ENCODE results near the gene MSN.

MSN gene

DNA sequence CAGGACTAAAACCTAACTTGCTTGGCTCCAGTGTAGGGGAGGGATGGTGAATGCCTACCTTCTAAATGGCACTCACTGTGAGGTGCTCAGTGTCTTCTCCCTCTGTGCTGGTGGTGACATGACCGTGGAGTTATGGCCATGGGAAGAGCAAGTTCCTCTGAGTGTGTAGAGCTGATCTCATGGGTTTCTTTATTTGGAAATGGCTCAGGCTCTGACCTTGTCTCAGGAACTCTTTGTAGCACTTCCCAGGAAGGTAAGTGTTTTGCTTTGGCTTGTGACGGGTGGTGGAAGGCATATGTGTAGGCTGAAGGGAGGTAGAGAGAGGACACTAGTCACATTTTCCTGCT lies 6.4 kb downstream of the MSN start:
- no peak for DNase-seq (ENCODE audit: low read depth, low spot score)

DNA sequence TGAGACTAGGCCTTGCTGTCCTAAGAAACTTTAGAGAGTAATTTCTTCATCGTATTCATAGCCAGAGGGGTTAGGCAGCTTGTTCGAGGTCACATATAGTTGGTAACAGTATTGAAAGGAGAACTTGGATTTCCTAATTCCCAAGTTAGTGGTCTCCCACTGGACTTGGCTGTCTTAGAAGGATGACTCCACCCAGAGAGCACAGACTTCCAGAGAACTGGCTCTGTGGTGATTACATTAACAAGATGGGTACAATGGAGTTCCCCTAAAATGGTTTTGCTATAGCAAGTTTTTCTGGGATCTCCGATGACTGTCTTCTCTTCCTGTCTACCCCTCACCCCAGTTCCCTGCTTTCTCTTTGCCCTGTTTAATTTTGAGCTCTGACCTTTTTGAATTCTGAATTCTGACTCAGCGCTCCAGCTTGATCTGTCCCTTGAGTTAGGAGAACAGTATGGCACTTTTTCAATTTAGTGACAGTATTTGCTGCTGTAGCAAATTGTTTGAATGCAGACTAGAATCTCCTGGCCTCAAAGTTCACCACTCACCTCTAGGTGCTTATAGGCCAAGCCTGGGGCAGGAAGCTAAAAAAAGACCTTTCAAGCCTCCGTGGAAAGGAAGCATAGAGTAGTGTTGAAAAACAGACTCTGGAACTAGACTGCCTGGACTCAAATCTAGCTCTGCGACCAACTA lies 6.9 kb downstream of the MSN start:
- no peak for DNase-seq (ENCODE audit: low read depth, low spot score)

DNA sequence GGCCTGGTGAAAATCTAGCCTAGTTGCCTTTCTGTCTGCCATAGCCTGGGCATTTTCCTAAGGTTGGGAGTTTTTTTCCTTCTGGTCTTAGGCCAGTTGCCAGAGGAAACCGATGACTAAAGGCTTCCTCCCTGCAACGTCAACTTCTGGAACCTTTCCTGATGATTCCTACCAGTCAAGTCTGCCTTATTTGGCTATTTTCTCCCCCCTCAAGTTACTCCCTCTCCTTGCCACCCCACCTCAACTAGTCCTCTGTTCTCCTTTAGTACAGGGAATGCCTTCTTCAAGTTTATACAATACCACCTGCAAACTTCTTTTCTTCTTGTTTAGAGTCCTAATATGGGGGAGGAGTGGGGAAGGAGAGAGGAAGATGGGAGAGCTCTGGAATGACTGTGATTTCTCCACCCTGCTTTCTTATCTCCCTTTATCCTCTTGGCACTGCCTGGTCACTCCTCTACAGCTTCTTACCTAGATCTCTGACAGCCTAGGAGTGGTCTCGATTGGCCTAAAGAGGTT lies 10.6 kb downstream of the MSN start:
- DNase-seq (ENCODE audit: low read depth, low spot score): no peak

DNA sequence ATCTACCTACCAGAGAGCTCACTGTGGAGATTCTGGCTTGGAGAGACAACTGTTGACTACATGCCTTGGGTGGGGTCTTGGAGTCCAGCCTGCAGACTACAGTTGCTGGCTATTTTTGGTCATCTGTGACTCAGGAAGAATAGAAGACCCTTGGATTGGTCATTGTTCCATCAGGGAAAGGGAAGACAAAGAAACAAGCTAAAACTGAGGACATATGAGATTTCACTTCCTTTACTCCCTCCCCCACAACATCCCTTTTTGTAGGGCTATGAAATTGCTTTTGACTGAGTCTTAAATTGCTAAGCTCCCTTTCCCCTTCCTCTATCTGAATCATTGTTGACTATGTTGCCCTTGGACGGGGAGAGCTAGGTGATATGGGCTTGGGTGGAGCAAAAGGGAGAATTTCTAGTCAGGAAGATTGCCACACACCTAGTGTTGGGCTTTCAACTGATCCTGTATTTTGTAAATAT lies 11.7 kb downstream of the MSN start:
- DNase-seq (ENCODE audit: low read depth, low spot score): no peak

DNA sequence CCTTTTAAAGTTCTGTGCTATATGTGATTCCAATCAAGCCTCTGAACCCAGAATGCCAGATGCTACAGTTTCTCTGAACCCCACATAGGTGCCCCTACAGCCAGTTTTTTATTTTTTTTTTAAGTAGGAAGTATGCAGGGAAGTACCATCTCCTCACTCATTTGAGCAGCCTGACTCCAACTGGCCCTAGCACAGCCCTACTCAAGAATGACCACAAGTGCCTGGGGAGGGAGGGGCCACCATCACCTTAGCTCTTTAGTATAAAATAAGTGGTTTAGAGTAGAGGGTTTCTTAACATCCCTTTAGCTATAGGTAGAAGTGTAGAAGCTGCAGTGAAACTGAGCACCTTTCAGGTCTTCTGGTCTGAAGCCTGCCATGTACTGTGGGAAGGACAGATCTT lies 14.4 kb downstream of the MSN start:
- no peak for DNase-seq (ENCODE audit: low read depth, low spot score)

DNA sequence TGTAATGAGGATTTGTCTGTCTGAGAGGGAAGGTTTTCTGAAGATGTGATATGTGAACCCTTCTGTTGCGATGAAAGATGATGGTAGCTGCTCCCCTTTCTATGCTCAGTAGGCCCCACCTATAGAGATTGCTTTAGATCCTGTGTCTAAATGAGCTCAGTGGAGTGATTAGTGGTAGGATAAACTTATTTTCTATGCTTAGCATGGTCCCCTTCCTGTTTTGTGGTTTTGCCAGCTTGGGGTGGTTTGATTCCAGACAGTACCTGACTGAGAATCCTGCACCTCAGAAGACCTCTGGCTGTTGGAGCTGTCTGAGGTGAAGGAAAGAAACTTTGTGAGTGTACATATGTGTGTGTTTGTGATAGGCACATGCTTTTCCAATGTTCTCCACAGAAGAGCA lies 17.7 kb downstream of the MSN start:
- no peak for DNase-seq (ENCODE audit: low read depth, low spot score)

DNA sequence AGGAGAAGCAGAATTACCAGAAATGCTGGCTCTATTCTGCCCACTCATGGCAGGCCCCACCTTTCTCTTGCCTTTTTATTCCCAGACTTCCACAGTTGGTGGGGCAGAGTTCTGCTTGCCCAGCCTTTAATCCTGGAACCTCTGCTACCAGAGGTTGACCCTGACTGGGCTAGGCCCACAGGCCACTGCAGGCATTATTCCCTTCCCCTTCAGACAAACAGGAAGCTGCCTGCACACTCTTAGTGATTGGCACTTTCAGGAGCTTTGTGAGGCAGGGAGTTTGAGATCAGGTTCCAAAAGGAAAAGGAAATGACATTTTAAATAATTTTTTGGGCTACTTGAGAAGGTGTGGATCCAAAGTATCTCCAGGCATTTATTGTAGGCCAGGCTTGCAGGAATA lies 18.8 kb downstream of the MSN start:
- DNase-seq (ENCODE audit: low read depth, low spot score): no peak

DNA sequence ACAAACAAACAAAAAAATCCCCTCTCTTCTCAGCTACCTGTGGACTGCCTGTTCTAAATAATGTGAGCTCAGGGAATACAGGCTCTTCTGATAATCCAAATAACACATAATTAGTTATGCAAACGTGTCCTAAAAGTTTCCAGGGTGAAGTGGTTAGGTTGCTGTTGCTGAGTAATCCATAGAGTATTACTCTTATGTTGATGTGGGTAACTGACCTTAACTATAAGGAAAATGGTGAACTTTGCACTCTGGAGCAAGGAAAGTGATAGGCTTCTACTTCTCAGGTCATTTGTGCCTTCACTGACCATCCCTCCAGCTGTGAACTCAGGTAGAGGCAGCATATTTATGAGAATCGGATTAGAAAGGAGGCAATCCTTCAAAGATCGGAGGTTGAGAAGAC lies 19.9 kb downstream of the MSN start:
- DNase-seq (ENCODE audit: low read depth, low spot score): no peak

DNA sequence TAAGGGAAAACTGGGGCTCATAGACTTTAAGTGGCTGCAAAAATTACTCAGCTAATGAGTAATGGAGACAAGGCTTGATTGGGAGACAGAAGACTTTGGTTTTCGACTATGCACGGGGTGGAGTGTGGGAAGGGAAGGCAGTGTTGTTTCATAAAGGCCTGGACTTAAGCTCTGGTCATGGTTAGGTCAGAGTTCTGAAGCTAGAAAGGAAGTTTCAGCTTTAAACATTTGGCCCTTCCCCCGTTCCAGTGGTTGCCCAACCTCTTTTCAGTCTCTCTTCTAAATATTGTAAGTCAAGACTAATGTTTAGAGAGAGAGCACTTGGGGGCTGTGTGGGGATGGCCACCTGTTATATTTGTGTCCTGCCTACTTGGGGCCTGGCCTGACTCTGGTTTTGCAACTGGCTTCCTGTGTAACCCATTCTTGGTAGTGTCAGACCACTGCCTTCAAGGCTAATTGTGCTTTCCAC lies 21.0 kb downstream of the MSN start:
- no peak for DNase-seq (ENCODE audit: low read depth, low spot score)

DNA sequence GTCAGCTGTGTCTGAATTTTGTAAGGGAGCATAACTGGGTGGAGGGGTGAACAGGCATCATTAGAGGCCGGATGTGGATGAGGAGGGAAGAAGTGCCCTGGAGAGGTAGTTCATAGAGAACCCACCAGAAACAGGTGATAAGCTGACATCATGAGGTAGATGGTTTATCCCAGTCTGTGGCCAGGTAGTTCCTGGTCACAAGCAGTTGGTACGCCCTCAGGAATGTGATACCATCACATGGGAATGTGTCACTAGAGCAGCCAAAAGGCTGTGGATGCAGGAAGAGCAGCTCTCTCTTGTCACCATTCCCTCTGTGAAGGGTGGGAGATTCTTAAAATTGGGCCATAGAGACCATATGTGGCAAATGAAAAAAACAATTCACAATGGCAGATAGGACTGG lies 21.9 kb downstream of the MSN start:
- DNase-seq (ENCODE audit: low read depth, low spot score): no peak

DNA sequence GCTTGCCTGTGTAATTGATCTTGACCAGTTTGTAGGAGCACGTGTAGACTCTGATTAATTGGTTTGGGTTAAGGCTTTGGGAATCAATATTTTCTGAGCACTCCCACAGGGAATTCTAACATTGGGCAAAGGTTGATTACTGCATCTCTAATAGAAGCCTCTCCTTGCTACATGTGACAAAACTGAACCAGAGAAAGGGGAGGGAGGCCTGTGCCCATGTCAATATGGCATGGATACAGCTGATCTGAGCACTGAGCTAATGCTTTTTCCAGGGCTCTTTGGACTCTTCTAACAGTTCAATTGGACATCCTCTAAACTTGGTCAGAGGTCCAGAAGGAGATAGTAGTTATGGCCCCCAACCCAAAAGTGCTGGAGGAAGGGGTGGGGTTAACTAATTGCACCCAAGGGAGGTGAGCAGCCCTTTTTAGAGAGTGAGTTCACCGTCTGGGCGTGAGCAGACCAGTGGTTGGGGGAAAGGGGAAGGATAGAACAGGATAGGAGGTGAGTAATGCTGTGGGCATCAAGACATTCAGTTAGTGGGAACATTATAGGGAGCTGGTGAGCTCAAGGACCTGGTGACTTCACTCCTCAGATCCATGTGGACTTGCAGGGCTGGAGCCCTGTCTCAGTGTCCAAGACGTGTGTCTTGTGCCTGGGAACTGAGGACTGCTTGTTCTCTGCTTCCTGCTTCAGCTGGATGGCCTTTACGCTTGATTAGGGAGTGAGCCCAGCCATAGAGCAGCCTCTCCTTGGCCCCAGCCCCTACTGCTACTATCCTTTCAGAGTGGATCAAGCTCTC lies 22.8 kb downstream of the MSN start:
- DNase-seq (ENCODE audit: low read depth, low spot score): no peak

DNA sequence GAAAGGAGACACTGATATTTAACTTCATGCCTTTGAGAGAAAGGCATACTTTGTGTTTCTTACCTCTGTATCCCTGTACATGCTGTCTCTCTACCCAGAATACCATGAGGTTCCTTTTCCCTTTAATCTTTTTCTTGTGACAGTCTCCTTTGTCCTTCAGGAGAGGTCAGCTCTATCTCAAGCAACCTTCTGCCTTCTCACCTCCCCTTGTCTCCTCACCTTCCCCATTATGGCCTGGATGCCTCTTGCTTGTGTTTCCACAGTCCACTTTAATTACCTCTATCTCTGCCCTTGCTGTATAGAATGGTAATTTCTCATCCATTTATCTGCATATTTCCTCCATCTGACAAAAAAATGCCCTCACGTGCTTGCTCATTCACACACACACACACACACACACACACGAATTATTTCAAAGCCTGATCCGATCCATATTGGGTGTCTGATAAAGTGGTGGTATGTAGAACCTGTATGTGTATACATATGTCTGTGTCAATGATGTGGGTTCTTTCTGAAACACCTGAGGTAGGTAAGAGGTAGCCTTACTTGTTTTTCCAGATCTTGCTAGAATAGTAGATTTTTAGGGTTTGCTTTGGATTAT lies 28.5 kb downstream of the MSN start:
- DNase-seq (ENCODE audit: low read depth, low spot score): no peak

DNA sequence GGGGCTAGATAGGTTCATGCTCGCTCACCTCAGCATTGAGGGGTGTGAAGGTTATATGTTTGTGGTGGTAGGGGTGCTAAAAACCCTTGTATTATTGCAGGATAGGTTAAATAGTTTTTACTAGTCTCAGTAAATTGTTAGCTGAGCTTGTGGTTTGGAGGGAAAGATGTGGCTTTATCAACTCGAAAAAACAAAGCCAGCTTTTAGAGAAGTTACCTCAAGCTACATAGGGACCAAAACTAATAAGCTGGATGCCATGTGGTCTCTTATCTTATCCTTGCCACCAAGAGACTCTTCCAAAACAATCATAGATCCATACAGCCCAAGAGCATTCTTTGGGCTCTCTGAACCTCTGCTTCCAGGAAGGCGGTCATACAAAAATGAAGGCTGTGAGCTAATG lies 29.2 kb downstream of the MSN start:
- DNase-seq (ENCODE audit: low read depth, low spot score): no peak

DNA sequence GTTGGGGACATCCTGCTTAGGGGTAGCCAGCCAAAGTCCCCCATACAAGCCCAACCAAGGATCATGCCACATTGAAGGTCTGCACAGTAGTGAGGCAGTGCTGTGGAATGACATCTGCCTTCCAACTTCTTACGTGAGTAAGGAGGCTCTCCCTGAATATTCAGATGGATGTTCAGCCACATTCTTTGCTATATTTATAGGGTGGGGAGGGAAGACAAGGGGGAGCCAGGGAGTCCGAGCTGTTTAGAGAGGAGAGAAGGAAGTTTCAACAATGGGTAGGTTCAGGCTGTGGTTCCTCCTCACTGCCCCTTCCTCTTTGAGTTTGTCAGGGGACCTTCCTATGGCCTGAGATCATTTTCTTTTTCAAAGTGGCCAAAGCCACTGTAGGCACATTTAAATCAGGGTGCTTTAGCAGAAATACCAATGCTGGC lies 29.8 kb downstream of the MSN start:
- no peak for DNase-seq (ENCODE audit: low read depth, low spot score)

DNA sequence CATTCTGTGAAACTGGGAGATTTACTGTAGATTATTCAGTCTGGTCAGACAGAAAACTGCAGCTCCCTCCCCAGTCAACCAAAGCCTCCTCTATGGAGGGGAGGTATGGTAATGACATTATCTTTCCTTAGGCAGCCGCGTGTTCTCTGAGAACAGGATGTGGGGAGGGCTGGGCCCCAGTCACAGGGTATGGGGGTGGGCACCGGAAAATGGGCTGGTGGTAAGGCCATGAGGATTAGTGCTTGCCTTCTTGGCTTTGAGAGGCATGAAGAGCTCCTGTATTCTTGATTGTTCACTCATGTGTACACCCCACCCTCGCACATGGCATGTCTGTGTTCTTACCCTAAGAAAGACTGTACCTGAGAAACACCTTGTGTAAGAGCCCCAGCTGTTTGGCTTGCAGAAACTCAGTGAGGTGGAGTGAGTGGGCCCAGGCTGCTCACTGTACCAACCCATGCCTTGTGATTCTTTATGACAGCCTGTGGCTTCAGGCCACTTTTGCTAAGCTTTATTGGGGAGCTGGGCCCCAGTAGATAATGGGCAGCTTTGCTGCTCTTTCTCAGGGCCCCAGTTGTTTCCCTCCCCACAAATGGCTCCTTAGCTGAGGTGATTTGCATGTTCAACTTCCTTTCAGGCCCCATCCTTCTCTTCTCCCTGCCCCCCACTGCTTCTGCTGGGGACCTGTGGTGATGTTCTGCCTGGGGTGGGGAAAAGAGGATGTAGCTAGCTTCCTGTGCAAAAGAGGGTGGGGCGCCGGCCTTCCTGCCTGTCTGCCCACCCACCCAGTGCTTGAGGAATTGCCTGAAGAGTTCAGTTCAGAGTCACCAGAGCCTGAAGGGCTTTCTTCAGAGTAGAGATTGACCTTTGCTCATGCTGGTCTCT lies 30.7 kb downstream of the MSN start:
- DNase-seq (ENCODE audit: low read depth, low spot score): no peak

DNA sequence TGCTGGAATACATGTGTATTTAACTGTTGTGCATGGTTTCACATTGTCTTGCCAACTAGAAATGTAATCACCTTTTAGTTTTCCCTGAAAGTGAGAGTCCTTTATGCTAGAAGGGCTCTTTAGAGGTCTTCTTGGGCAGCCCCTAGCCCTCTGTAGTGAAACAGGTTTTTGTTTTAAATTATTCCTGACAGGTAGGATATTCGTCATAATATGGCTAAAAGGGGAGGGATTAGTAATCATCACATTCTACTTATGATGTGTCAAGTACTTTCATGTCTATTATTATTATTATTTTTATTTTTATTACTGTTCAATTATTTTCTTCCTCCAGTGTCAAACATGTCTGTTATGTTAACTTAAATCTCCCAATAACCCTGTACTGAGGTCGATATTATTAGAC lies 35.5 kb downstream of the MSN start:
- DNase-seq (ENCODE audit: low read depth, low spot score): no peak

DNA sequence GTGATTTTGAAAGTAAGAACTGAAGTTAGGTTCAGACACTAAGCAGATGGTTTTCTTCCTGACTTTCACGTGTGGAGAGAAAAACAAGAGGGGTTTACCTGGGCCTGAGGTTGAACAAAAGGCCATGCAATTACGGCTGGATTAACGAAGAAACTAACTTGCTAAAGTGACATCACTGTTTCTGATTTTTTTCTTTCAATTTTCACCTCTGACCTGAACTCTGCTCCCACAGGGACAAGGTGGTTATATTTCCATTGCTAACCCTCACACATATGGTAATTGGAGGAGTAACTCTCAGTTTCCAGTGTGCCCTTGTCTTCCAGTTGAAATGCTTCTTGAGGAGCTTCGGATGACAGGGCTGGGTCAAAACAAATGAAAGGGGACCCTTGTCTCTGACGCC lies 38.0 kb downstream of the MSN start:
- DNase-seq (ENCODE audit: low read depth, low spot score): no peak

DNA sequence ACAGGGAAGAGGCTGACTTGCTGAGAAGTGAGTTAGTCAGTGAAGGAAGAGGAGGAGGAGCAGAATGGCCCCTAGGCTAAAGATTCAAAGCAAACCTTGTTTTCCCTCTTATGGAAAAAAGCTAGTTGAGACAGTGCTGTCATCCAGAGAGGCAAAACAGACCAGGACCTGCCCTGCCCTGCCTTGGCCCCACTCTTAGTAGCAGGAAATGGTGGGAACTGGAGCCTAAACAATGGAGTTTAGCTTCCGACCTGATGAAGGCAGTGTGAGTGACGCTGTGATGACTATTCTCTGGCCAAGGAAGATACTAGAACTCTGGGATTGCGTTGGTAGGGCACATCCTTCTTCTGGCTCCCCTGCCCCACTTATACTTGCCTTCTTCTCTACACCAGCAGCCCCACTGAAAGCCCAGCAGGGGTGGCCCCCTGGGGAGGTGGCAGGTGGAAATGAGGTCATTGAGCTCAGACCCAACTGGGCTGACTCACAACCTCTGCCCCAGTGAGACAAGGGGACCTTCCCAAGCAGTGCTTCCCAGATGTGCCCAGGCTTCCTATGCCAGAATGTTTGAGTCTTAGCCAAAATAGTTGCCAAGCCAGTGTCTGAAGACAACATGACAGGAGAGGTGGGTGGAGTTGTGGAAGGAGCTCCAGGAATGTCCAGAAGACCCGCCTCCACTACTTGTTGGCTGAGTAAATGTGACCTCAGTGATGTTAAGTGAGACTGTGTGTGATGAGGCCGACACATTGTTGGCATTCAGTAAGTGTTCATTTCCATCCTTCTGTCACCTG lies 38.8 kb downstream of the MSN start:
- DNase-seq (ENCODE audit: low read depth, low spot score): no peak

DNA sequence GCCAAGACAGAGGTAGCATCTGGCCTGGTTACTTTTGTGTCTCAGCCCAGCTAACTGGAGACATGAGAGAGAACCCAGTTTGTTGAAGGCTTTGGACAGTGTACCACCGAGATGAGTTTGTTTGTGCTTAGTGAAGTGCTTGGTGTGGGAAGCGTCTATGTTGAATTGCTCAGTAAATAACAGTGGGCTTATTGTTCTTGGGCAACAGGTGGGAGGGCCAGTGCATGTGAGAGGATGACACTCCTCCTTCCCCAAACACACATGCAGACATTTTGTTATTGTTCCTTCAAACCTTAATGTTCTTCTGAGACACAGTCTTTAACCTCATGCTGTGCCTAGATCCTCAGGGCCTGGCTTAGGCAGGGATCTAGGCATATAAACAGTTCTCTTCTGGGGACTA lies 39.7 kb downstream of the MSN start:
- no peak for DNase-seq (ENCODE audit: low read depth, low spot score)

DNA sequence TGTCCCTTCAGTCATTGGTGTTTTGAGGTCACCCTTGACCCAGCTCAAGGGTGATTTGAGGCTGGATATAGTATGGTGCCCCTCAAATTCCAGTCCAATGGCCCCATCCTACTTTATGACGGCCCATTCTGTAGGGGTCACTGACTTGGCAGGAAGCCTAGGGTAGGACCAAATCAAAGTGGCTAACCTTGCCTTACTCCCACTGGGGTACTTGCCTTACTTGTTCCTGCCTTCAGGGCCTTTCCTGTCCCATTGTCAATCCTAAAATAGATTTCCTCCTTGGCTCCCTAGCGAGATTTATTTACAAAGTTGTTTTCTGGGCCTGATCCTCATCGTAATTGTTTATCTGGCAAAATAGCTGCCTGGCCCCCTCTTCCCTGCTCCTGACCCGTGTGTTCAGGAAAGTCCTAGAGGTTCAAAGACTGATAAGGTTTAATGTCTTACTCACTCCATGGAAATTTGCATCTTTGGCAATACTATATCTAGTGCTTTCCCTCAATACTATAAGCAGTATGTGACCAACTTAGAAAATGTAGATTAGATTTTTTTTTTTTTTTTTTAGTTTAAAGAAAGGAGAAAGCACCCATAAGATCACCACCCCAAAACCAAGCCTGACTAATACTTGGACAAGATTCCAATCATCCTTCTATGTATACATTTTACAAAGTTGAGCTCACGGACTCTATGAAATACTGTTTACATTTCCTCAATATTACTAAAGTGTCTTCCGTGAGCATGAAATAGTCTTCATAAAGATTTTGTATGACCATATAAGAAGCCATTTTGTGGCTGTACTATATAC lies 44.8 kb downstream of the MSN start:
- DNase-seq (ENCODE audit: low read depth, low spot score): no peak

Measured in iPS DF 19.7 (cell line).